Keratinocyte (primary cell): Measurements from ENCODE around the gene GDF3.

Source experiments
- EZH2 ChIP-seq: IDR thresholded peaks from one replicate; pipeline ENCODE4 v1.6.1; 2012; ENCODE audit warnings: inconsistent platforms, mild to moderate bottlenecking, low read length, moderate library complexity
- TF ChIP-seq, protein P1 (sequence below), 3 experiments: IDR thresholded peaks in 1 of 3; conservative IDR thresholded peaks in 1 of 3; optimal IDR thresholded peaks in 1 of 3; 2 replicates in 2 of 3; 3 replicates in 1 of 3; pipeline versions ENCODE3 to v1.5.1; 2011; ENCODE audit warnings: low read length in 3 of 3, mild to moderate bottlenecking in 3 of 3, moderate library complexity in 2 of 3, control low read depth in 1 of 3, inconsistent platforms in 1 of 3; ENCODE audit not compliant: insufficient read depth in 2 of 3; ENCODE audit errors: extremely low read depth in 1 of 3

DNA sequence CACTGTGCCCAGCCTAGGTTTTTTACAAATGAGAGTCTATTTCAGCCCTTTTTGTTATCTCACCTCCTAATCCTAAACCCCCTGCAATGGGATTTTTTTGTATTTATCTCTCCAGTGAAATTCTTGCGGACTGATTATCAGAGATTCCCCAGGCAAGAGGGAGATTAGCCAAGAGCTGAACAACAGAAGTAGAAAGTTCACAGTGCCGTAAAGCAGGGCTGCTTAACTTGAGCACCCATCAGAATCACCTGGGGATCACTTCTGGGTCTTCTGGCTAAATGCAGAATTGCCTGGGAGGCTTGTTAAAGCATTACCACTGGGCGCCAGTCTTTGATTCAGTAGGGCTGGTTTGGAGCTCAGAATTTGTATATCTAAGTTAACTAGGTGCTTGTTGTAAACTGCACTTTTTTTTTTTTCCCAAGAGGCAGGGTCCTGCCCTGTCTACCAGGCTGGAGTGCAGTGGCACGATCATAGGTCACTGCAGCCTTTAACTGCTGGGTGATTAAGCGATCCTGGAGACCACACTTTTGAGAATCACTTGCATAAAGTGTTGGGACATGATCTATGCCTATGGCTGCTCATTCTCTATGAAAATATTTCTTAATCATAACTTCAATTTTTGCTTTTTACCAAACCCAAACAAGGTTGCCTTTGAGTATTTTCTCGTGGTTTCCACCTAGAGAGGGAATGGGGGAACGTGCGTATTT, 14.5 kb upstream of the GDF3 start:
- TF ChIP-seq, protein P1, sequence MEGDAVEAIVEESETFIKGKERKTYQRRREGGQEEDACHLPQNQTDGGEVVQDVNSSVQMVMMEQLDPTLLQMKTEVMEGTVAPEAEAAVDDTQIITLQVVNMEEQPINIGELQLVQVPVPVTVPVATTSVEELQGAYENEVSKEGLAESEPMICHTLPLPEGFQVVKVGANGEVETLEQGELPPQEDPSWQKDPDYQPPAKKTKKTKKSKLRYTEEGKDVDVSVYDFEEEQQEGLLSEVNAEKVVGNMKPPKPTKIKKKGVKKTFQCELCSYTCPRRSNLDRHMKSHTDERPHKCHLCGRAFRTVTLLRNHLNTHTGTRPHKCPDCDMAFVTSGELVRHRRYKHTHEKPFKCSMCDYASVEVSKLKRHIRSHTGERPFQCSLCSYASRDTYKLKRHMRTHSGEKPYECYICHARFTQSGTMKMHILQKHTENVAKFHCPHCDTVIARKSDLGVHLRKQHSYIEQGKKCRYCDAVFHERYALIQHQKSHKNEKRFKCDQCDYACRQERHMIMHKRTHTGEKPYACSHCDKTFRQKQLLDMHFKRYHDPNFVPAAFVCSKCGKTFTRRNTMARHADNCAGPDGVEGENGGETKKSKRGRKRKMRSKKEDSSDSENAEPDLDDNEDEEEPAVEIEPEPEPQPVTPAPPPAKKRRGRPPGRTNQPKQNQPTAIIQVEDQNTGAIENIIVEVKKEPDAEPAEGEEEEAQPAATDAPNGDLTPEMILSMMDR (optimal IDR thresholded peaks at IDR 0.05 in 1 of 3, IDR thresholded peaks at IDR 0.05 in 1 of 3, conservative IDR thresholded peaks at IDR 0.05 in 1 of 3; ENCODE audit: extremely low read depth in 1 of 3, insufficient read depth in 2 of 3, low read length in 3 of 3): no peak
- TF ChIP-seq EZH2: no peak
